ENCODE results near the gene ORC2. TPM values are rescaled to one million over a fixed set of nuclear protein-coding genes. Genes with fewer than 3 reads are reported as not detected.
"Not testable (repeated sequence)": the region's sequence is repeated elsewhere in the genome, so short reads cannot be mapped to it uniquely, and the experiment has no call there.

ORC2 gene
- total RNA-seq, 1 donor = 17.4 TPM

DNA sequence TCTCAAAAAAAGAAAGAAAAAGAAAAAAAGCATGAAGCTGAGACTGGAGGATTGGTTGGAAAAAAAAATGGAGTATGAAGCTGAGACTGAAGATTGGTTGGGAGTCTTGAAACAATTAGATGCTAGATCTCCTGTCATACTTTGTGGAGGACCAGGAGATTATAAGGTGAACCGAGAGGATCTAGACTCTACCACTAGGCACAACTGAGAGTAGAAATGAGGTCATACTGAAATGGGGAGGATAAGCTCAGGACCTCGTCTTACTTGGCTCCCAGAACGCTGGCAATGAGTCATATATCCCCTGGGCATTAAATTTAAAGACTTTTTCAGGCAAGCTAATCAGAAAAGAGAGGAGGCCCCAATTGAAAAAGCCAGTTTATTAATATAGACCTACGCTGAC, 3.3 kb upstream of the ORC2 start:
- peak; percentile 90 for DNase-seq (ENCODE audit: low read depth)
- H3K4me3 ChIP-seq (ENCODE audit: low read depth, low read length) = no peak overlapping the region
- TF ChIP-seq, protein P1, sequence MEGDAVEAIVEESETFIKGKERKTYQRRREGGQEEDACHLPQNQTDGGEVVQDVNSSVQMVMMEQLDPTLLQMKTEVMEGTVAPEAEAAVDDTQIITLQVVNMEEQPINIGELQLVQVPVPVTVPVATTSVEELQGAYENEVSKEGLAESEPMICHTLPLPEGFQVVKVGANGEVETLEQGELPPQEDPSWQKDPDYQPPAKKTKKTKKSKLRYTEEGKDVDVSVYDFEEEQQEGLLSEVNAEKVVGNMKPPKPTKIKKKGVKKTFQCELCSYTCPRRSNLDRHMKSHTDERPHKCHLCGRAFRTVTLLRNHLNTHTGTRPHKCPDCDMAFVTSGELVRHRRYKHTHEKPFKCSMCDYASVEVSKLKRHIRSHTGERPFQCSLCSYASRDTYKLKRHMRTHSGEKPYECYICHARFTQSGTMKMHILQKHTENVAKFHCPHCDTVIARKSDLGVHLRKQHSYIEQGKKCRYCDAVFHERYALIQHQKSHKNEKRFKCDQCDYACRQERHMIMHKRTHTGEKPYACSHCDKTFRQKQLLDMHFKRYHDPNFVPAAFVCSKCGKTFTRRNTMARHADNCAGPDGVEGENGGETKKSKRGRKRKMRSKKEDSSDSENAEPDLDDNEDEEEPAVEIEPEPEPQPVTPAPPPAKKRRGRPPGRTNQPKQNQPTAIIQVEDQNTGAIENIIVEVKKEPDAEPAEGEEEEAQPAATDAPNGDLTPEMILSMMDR (IDR thresholded peaks at IDR 0.05; ENCODE audit: insufficient read depth, low read length) = peak; percentile 6

DNA sequence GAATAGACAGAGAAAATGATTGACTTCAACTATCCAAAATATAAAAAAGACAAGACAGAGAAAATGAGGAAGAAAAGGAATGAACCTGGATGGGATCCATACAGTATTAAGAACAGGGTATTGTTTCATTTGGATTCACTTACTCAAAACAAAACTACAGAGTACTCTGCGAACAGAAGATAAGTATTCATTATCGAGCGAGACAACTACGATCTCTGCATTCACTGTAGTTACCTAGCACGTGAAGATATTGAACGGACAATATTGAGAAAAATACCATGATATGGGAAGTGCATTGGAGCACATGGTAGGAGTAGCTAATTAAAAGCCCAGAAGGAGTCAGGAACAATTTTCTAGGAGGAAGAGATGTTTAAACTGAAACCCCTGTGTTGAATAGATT, 1.0 kb upstream of the ORC2 start:
- TF ChIP-seq, protein P1 (IDR thresholded peaks at IDR 0.05; ENCODE audit: insufficient read depth, low read length) = no peak
- no peak for DNase-seq (ENCODE audit: low read depth)
- peak overlapping the region; percentile 91 for H3K4me3 ChIP-seq (ENCODE audit: low read depth, low read length)

DNA sequence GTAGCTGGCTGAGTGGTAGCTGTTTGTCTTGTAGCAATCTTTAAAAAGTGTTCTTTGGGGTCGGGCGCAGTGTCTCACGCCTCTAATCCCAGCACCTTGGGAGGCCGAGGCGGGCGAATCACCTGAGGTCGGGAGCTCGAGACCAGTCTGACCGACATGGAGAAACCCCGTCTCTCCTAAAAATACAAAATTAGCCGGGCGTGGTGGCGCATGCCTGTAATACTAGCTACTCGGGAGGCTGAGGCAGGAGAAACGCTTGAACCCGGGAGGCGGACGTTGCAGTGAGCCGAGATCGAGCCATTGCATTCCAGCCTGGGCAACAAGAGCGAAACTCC, 425 bp upstream of the ORC2 start:
- not testable (repeated sequence) for DNase-seq (ENCODE audit: low read depth)

DNA sequence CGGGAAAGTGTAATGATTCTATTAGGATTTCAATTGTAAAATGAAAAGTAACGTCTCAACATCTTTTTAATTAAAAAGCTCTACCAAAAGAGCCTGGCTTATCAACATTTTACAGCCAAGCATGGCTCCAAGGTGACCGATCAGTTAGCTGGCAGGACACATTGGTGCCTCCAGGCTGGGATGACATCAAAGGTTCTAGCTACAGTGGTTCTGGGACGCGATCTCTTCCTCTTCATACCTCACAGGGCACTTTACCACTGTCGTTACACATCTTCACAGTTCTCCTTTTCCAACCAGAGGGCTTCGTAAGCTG, 693 bp downstream of the ORC2 start:
- TF ChIP-seq, protein P1 (IDR thresholded peaks at IDR 0.05; ENCODE audit: insufficient read depth, low read length) = no peak
- DNase-seq (ENCODE audit: low read depth) = no peak
- H3K4me3 ChIP-seq (ENCODE audit: low read depth, low read length) = peak overlapping the region; percentile 91

More for the DNA sequence above, 425 bp upstream of the ORC2 start:
- H3K4me3 ChIP-seq (ENCODE audit: low read depth, low read length) = peak overlapping the region; percentile 91

DNA sequence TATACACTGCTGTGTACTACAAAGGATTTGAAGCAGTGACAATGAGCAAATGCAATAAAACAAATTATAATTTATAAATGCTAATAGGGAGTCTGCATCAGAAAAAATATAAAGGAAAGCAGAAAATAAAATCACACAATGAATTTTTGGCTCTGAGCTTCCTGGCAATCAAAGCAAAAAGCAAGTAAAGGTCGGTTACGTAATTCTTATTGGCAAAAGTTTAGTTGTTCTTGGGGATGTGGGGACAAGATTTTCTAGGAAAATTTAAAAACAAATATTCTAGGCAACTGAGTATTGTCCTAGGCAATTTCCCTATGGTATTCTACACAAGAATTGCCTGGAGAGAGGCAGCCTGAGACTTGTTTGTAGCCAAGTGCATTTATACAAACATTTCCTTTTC, 1.8 kb downstream of the ORC2 start:
- DNase-seq (ENCODE audit: low read depth) = peak; percentile 41
- TF ChIP-seq, protein P1 (IDR thresholded peaks at IDR 0.05; ENCODE audit: insufficient read depth, low read length) = no peak
- no peak overlapping the region for H3K4me3 ChIP-seq (ENCODE audit: low read depth, low read length)

DNA sequence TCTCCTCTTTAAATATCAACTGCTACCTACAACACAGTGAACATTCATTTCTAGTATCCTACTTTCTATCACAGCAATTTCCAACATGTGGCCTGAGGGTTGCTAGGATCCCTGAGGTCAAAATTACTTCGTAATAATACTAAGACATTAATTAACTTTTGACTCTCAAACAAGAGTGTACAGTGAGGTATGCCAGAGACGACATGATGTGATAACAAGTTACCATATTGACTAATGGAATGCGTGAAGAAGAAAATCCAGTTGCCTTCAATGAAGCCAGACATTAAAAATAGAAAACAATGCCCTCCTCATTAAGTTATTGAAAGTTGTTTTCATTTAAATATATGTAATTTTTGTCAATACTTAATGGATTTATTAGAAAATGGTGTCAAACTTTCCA, 13.1 kb downstream of the ORC2 start:
- DNase-seq (ENCODE audit: low read depth) = no peak
- H3K4me3 ChIP-seq (ENCODE audit: low read depth, low read length) = no peak overlapping the region
- TF ChIP-seq, protein P1 (IDR thresholded peaks at IDR 0.05; ENCODE audit: insufficient read depth, low read length) = no peak

DNA sequence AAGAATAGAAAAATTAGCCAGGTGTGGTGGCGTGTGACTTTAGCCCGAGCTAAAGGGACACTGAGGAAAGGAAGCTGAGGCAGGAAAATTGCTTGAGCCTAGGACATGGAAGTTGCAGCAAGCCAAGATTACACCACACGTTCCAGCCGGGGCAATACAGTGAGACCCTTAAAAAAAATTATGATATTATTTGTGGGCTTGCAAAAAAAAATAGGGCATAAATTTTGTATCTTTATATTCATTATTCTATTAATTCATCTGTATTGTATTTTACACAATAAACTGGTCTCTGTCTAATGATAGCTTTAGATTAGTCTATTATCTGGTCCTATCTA, 18.1 kb downstream of the ORC2 start:
- no peak for DNase-seq (ENCODE audit: low read depth)
- TF ChIP-seq, protein P1 (IDR thresholded peaks at IDR 0.05; ENCODE audit: insufficient read depth, low read length) = no peak
- H3K4me3 ChIP-seq (ENCODE audit: low read depth, low read length) = no peak overlapping the region
